Astrocyte (in vitro differentiated cells and primary cell): Measurements from ENCODE around the gene GCDH. TPM values are rescaled to one million over a fixed set of nuclear protein-coding genes. Genes with fewer than 3 reads are reported as not detected.

ENCODE experiments used
- DNase-seq: peaks from one replicate; pipeline ENCODE4 v3.0.0-alpha.2; 2010; ENCODE audit warnings: low read depth
- FAIRE-seq: peaks from 2 replicates; lab custom pipeline; 2011; peaks lifted over from hg19 to GRCh38; lab: Jason Lieb, UNC
- H2AFZ ChIP-seq: 2 replicates; pipeline ENCODE4 v1.6.0; 2012; ENCODE audit warnings: low read depth, low read length, inconsistent platforms
- H3K27ac ChIP-seq: 2 replicates; pipeline ENCODE4 v1.5.1; 2011; ENCODE audit warnings: low read depth, low read length, inconsistent platforms
- H3K27me3 ChIP-seq: 2 replicates; pipeline ENCODE4 v1.6.0; 2011; ENCODE audit warnings: low read length, inconsistent platforms; ENCODE audit not compliant: insufficient read depth
- H3K36me3 ChIP-seq: 2 replicates; pipeline ENCODE4 v1.5.1; 2011; ENCODE audit warnings: low read length, inconsistent platforms; ENCODE audit not compliant: insufficient read depth
- H3K4me1 ChIP-seq: 2 replicates; pipeline ENCODE4 v1.5.1; 2011; ENCODE audit warnings: low read length, inconsistent platforms; ENCODE audit not compliant: insufficient read depth
- H3K4me2 ChIP-seq: 2 replicates; pipeline ENCODE4 v1.6.0; 2012; ENCODE audit warnings: low read length, inconsistent platforms
- H3K4me3 ChIP-seq: 2 replicates; pipeline ENCODE4 v1.5.1; 2011; ENCODE audit warnings: low read depth, mild to moderate bottlenecking, low read length, inconsistent platforms; ENCODE audit not compliant: insufficient read depth
- H3K79me2 ChIP-seq: 2 replicates; pipeline ENCODE4 v1.6.0; 2012; ENCODE audit warnings: mild to moderate bottlenecking, low read length, inconsistent platforms; ENCODE audit not compliant: insufficient read depth
- H3K9ac ChIP-seq: 2 replicates; pipeline ENCODE4 v1.6.0; 2012; ENCODE audit warnings: mild to moderate bottlenecking, low read length, inconsistent platforms
- H3K9me3 ChIP-seq: 2 replicates; pipeline ENCODE4 v1.5.1; 2012; ENCODE audit warnings: low read depth, mild to moderate bottlenecking, low read length, inconsistent platforms; ENCODE audit not compliant: insufficient read depth
- H4K20me1 ChIP-seq: 2 replicates; pipeline ENCODE4 v1.6.0; 2012; ENCODE audit warnings: low read length, inconsistent platforms; ENCODE audit not compliant: insufficient read depth
- H3K27ac Mint-ChIP-seq: one replicate; pipeline ENCODE4 v1.8.0; 2021; ENCODE audit warnings: mild to moderate bottlenecking, mixed read lengths; ENCODE audit not compliant: unreplicated experiment
- H3K27me3 Mint-ChIP-seq: one replicate; pipeline ENCODE4 v1.8.0; 2021; ENCODE audit warnings: low read depth, mixed read lengths; ENCODE audit not compliant: unreplicated experiment
- H3K36me3 Mint-ChIP-seq: one replicate; pipeline ENCODE4 v1.8.0; 2021; ENCODE audit warnings: low read depth, mixed read lengths; ENCODE audit not compliant: unreplicated experiment
- H3K4me1 Mint-ChIP-seq: one replicate; pipeline ENCODE4 v1.8.0; 2021; ENCODE audit warnings: low read depth, mixed read lengths; ENCODE audit not compliant: unreplicated experiment
- H3K4me3 Mint-ChIP-seq: one replicate; pipeline ENCODE4 v1.8.0; 2021; ENCODE audit warnings: mild to moderate bottlenecking, moderate library complexity, mixed read lengths; ENCODE audit not compliant: unreplicated experiment
- H3K9me3 Mint-ChIP-seq: one replicate; pipeline ENCODE4 v1.8.0; 2021; ENCODE audit warnings: mild to moderate bottlenecking, mixed read lengths; ENCODE audit not compliant: unreplicated experiment
- EZH2 ChIP-seq: IDR thresholded peaks from 2 replicates; pipeline ENCODE4 v1.6.1; 2012; ENCODE audit warnings: mild to moderate bottlenecking, low read length, inconsistent platforms; ENCODE audit not compliant: insufficient read depth
- total RNA-seq: library from RNA; stranded (reverse); gene quantifications from 2 replicates; pipeline ENCODE4 v1.2.1, GENCODE V29; 2021
- TF ChIP-seq, protein P1 (sequence below): IDR thresholded peaks from 2 replicates; pipeline ENCODE4 v1.5.1; 2011; ENCODE audit warnings: low read depth, mild to moderate bottlenecking, inconsistent platforms, low read length, moderate library complexity; ENCODE audit not compliant: insufficient read depth

GCDH gene
- total RNA-seq, 1 donor from 2014 or later = 17.5 TPM

DNA sequence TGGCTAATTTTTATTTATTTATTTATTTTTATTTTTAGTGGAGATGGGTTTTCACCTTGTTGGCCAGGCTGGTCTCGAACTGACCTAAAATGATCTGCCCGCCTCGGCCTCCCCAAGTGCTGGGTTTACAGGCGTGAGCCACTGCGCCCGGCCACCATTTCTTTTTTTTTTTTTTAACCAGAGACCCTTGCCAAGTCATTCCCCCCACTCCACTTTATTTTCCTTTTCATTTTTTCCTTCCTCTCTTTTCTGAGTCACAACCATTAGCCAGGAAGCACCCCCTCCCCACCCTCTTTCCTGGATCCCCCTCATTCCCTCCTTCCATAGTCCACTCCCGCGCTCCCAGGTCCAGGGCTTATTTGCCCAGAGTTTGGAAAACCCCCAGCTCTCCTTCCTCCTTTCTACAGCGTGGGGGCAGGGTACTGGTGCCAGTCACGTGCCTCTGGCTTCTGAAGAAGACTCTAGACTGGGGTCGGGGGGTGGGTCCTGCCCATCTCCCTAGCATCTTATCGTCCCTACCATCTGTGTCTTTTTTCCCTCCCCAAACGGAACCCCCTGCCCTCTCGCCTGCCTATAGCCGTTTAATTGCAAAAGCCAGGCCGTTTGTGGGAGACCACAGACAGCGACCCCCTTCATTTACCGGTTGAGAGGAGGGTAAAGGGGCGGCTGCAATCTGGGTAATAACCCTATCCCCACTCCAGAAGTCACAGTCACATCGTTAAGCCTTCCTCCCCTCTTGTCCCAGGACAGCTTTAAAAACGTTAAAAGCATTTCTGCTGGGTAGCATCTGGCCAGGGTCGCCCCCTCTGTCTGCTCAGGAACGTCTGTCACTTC, 46.4 kb downstream of the GCDH start:
- Histone ChIP-seq H3K4me3 (peak overlapping the region; percentile 61), H3K4me2 (peak overlapping the region; percentile 97), H3K9ac (peak overlapping the region; percentile 97), H2AFZ (peak overlapping the region; percentile 70), H3K27ac (peak overlapping the region; percentile 67), H3K4me1 (peaks cover 31% of the 10 kb centered on the region), H4K20me1 (peaks cover 44% of the 10 kb centered on the region), H3K27me3 (no peaks in the 10 kb centered on the region), H3K79me2 (peaks cover 52% of the 10 kb centered on the region), H3K36me3 (peaks cover 21% of the 10 kb centered on the region), H3K9me3 (no peaks in the 10 kb centered on the region)
- peak overlapping the region; percentile 100 for H3K4me3 Mint-ChIP-seq
- H3K27me3 Mint-ChIP-seq = no peaks in the 10 kb centered on the region
- peaks cover 24% of the 10 kb centered on the region for H3K4me1 Mint-ChIP-seq
- peaks cover 19% of the 10 kb centered on the region for H3K36me3 Mint-ChIP-seq
- peak overlapping the region; percentile 72 for H3K27ac Mint-ChIP-seq
- DNase-seq (no peak), FAIRE-seq (no peak)
- H3K9me3 Mint-ChIP-seq = no peaks in the 10 kb centered on the region
- TF ChIP-seq, protein P1, sequence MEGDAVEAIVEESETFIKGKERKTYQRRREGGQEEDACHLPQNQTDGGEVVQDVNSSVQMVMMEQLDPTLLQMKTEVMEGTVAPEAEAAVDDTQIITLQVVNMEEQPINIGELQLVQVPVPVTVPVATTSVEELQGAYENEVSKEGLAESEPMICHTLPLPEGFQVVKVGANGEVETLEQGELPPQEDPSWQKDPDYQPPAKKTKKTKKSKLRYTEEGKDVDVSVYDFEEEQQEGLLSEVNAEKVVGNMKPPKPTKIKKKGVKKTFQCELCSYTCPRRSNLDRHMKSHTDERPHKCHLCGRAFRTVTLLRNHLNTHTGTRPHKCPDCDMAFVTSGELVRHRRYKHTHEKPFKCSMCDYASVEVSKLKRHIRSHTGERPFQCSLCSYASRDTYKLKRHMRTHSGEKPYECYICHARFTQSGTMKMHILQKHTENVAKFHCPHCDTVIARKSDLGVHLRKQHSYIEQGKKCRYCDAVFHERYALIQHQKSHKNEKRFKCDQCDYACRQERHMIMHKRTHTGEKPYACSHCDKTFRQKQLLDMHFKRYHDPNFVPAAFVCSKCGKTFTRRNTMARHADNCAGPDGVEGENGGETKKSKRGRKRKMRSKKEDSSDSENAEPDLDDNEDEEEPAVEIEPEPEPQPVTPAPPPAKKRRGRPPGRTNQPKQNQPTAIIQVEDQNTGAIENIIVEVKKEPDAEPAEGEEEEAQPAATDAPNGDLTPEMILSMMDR = no peak
- TF ChIP-seq EZH2 = no peak

DNA sequence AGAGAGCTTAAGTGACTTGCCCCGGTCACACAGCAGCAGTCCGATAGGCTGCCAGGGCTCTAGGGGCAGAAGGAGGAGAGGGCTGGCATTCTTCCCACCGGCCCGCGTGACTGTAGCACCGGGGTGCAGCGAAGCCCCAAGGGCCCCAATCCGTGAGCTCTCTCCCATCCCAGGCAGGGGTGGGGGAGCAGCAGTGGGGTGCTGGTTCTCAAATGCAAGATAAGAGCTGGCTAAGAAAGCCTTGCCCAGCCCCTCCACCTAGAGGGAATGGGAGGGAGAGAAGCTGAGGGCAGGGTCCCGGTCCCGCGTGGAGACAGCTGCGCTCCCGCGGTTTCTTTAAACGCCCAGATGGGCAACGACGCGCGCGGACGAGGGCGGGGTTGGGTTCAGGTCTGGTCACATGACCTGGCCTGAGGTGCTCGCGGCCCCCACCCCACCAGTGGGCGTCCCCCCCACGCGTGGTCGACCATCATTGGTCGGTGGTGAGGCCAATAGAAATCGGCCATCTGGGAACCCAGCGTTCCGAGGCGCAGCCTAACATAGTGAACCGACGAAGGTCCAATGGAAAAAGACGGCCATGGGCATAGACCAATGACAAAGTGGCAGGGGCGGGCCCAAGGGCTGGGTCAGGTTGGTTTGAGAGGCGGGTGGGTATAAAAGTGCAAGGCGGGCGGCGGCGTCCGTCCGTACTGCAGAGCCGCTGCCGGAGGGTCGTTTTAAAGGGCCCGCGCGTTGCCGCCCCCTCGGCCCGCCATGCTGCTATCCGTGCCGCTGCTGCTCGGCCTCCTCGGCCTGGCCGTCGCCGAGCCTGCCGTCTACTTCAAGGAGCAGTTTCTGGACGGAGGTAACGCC, 47.2 kb downstream of the GCDH start, which contains the start of gene CALR:
TSS of gene CALR (plus strand) at position 683 of the 852 bp plus-strand sequence. CDS start at position 754, 71 bp downstream.
- H3K79me2 ChIP-seq = peaks cover 49% of the 10 kb centered on the region
- H3K9me3 ChIP-seq = no peaks in the 10 kb centered on the region
- peak; percentile 97 for DNase-seq
- peak within 1 kb of the TSS; percentile 91 for H3K4me3 ChIP-seq
- Mint-ChIP-seq H3K4me3 (peak within 1 kb of the TSS; percentile 100), H3K27ac (peak within 1 kb of the TSS; percentile 96), H3K27me3 (no peaks in the 10 kb centered on the region), H3K4me1 (peaks cover 22% of the 10 kb centered on the region), H3K9me3 (no peaks in the 10 kb centered on the region), H3K36me3 (peaks cover 22% of the 10 kb centered on the region)
- peaks cover 25% of the 10 kb centered on the region for H3K4me1 ChIP-seq
- peaks cover 26% of the 10 kb centered on the region for H3K36me3 ChIP-seq
- peak; percentile 60 for FAIRE-seq
- H3K4me2 ChIP-seq = peak within 1 kb of the TSS; percentile 97
- H2AFZ ChIP-seq = peak within 1 kb of the TSS; percentile 70
- TF ChIP-seq EZH2 = no peak
- TF ChIP-seq, protein P1 = no peak
- no peaks in the 10 kb centered on the region for H3K27me3 ChIP-seq
- peak within 1 kb of the TSS; percentile 97 for H3K9ac ChIP-seq
- peaks cover 46% of the 10 kb centered on the region for H4K20me1 ChIP-seq
- peak within 1 kb of the TSS; percentile 83 for H3K27ac ChIP-seq
